ENCODE measurements around the gene CTNNA3. TPM values are rescaled to one million over a fixed set of nuclear protein-coding genes. Genes with fewer than 3 reads are reported as not detected.
A peak's percentile ranks its signal among the peaks of the same experiment; 100 is the strongest.

Gene CTNNA3
- total RNA-seq, 2 donors from 2014 or later, result 3.2 to 7.2 TPM

- Mint-ChIP-seq H3K27me3 (ENCODE audit: insufficient read depth) (no peaks in the 10 kb centered on the region), H3K4me1 (no peaks in the 10 kb centered on the region), H3K9me3 (peaks cover 31% of the 10 kb centered on the region), H3K36me3 (ENCODE audit: low read depth) (peaks cover 4% of the 10 kb centered on the region), H3K27ac (no peak overlapping the region), H3K4me3 (no peak overlapping the region)
- Histone ChIP-seq H3K27me3 (ENCODE audit: control insufficient read depth, insufficient read depth, low read length, poor library complexity, severe bottlenecking) (no peaks in the 10 kb centered on the region), H3K9ac (ENCODE audit: extremely low read depth, low read length, poor library complexity, severe bottlenecking) (no peak overlapping the region), H3K9me3 (ENCODE audit: control insufficient read depth, low read length) (peaks cover 41% of the 10 kb centered on the region), H3K4me1 (ENCODE audit: control insufficient read depth, insufficient read depth, low read length) (no peaks in the 10 kb centered on the region), H3K27ac (ENCODE audit: low read depth, low read length) (no peak overlapping the region), H3K4me3 (ENCODE audit: low read length) (no peak overlapping the region), H3K36me3 (ENCODE audit: control insufficient read depth, insufficient read depth, low read length) (no peaks in the 10 kb centered on the region)
- WGBS, 2 experiments (ENCODE audit: insufficient coverage in 1 of 2, insufficient read length in 1 of 2), result 93% methylated on average over 4 of the region's 4 CpGs; no CpG with 5 or more reads in 1 of the 2 experiments
- peak; percentile 67 for DNase-seq
- TF ChIP-seq CTCF (conservative IDR thresholded peaks at IDR 0.05), result peak; percentile 55
These were observed 219.8 kb downstream of the CTNNA3 start for GRCh38 chr10:67476201-67476600.

- Histone ChIP-seq H3K4me1 (ENCODE audit: control insufficient read depth, insufficient read depth, low read length) (no peaks in the 10 kb centered on the region), H3K4me3 (ENCODE audit: low read length) (no peak overlapping the region), H3K27ac (ENCODE audit: low read depth, low read length) (no peak overlapping the region), H3K27me3 (ENCODE audit: control insufficient read depth, insufficient read depth, low read length, poor library complexity, severe bottlenecking) (no peaks in the 10 kb centered on the region), H3K9ac (ENCODE audit: extremely low read depth, low read length, poor library complexity, severe bottlenecking) (no peak overlapping the region), H3K9me3 (ENCODE audit: control insufficient read depth, low read length) (peaks cover 19% of the 10 kb centered on the region), H3K36me3 (ENCODE audit: control insufficient read depth, insufficient read depth, low read length) (no peaks in the 10 kb centered on the region)
- no peaks in the 10 kb centered on the region for H3K4me1 Mint-ChIP-seq
- H3K9me3 Mint-ChIP-seq, result peaks cover 13% of the 10 kb centered on the region
- no peak for TF ChIP-seq CTCF (conservative IDR thresholded peaks at IDR 0.05)
- no peaks in the 10 kb centered on the region for H3K36me3 Mint-ChIP-seq (ENCODE audit: low read depth)
- no peak for DNase-seq
- no peaks in the 10 kb centered on the region for H3K27me3 Mint-ChIP-seq (ENCODE audit: insufficient read depth)
- WGBS, 2 experiments (ENCODE audit: insufficient coverage in 1 of 2, insufficient read length in 1 of 2), result 88 to 96% methylated on average over 3 of the region's 3 CpGs
- H3K27ac Mint-ChIP-seq, result no peak overlapping the region
- no peak overlapping the region for H3K4me3 Mint-ChIP-seq
These were observed 222.0 kb downstream of the CTNNA3 start for GRCh38 chr10:67473850-67474633.

GRCh38 chr10:67471022-67471421 is 225.0 kb downstream of the CTNNA3 start:
- TF ChIP-seq CTCF (conservative IDR thresholded peaks at IDR 0.05), result no peak
- 93 to 100% methylated on average over 1 to 3 of the region's 3 CpGs for WGBS, 2 experiments (ENCODE audit: insufficient coverage in 1 of 2, insufficient read length in 1 of 2)
- Mint-ChIP-seq H3K36me3 (ENCODE audit: low read depth) (no peaks in the 10 kb centered on the region), H3K4me3 (no peak overlapping the region), H3K27ac (no peak overlapping the region), H3K9me3 (no peaks in the 10 kb centered on the region), H3K27me3 (ENCODE audit: insufficient read depth) (no peaks in the 10 kb centered on the region), H3K4me1 (no peaks in the 10 kb centered on the region)
- Histone ChIP-seq H3K4me3 (ENCODE audit: low read length) (no peak overlapping the region), H3K27me3 (ENCODE audit: control insufficient read depth, insufficient read depth, low read length, poor library complexity, severe bottlenecking) (no peaks in the 10 kb centered on the region), H3K36me3 (ENCODE audit: control insufficient read depth, insufficient read depth, low read length) (no peaks in the 10 kb centered on the region), H3K27ac (ENCODE audit: low read depth, low read length) (no peak overlapping the region), H3K9me3 (ENCODE audit: control insufficient read depth, low read length) (no peaks in the 10 kb centered on the region), H3K9ac (ENCODE audit: extremely low read depth, low read length, poor library complexity, severe bottlenecking) (no peak overlapping the region), H3K4me1 (ENCODE audit: control insufficient read depth, insufficient read depth, low read length) (no peaks in the 10 kb centered on the region)
- DNase-seq, result no peak
